DND-41 (cell line): ENCODE measurements around the gene PALD1.

Experiments
- CTCF ChIP-seq: IDR thresholded peaks from 2 replicates; pipeline ENCODE4 v1.5.1; 2012; ENCODE audit warnings: borderline replicate concordance, low read length, moderate library complexity, mild to moderate bottlenecking; ENCODE audit not compliant: poor library complexity, severe bottlenecking; ENCODE audit errors: extremely low read depth
- EZH2 ChIP-seq: IDR thresholded peaks from 3 replicates; pipeline ENCODE4 v1.6.1; 2012; ENCODE audit warnings: borderline replicate concordance, low read depth, mild to moderate bottlenecking, moderate library complexity, low read length, inconsistent platforms; ENCODE audit not compliant: severe bottlenecking

GRCh38 chr10:70615784-70616522, 137.4 kb downstream of the PALD1 start:
- TF ChIP-seq CTCF (no peak), EZH2 (no peak)
